Myometrial cell (primary cell): ENCODE measurements around the gene RRAD. TPM values are rescaled to one million over a fixed set of nuclear protein-coding genes. Genes with fewer than 3 reads are reported as not detected.

ENCODE experiments used
- total RNA-seq: library from RNA; depleted of rRNA; stranded (reverse); fragments of >200 nt; gene quantifications from 2 replicates; pipeline ENCODE4 v1.2.3, GENCODE V29; 2015

Gene RRAD, protein sequence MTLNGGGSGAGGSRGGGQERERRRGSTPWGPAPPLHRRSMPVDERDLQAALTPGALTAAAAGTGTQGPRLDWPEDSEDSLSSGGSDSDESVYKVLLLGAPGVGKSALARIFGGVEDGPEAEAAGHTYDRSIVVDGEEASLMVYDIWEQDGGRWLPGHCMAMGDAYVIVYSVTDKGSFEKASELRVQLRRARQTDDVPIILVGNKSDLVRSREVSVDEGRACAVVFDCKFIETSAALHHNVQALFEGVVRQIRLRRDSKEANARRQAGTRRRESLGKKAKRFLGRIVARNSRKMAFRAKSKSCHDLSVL
- 10.6 and 14.4 TPM in 2 replicates for total RNA-seq

GRCh38 chr16:66925322-66925840 is at the start of gene RRAD:
Gene RRAD (minus strand): TSS chr16:66925535. CDS start chr16:66925179, 356 bp downstream.

DNA sequence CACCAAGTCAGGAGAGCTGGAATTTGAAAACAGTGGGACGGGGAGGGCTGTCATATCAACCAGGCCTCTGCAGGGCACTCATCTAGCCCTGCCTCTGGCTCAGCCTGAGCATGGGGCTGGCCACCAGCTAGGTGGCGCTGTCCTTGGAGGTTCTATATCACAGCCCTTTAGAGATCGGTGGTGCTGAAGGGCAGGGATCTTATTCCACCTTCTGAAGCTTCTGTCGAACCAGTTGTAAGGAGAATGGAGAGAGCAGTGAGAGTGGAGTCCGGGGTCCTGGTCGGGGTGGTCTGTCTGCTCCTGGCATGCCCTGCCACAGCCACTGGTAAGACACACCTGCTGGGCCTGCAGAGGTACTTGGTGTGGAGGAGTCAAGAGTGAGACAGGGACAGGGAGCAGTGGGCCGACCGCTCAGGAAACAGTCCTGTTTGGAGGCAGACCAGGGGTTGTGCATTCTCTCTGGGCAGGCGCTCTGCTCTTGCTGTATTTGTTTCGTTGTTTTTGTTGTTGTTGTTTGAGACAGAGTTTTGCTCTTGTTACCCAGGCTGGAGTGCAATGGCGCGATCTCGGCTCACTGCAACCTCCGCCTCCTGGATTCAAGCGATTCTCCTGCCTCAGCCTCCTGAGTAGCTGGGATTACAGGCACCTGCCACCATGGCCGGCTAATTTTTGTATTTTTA is 35.9 kb upstream of the RRAD start, which contains the start of gene CES3:
TSS of gene CES3 (plus strand) at position 202 of the 680 bp plus-strand sequence. CDS start at position 244, 42 bp downstream.

GRCh38 chr16:66935314-66936011 is 10.1 kb upstream of the RRAD start, which contains the start of gene CES2:
Gene CES2 (plus strand): TSS chr16:66935516. CDS start chr16:66935636, 120 bp downstream.

GRCh38 chr16:66934138-66934838 is 9.0 kb upstream of the RRAD start, which contains the start of gene CIAO2B:
Gene CIAO2B (minus strand): TSS chr16:66934402. CDS start chr16:66934364, 38 bp downstream.

GRCh38 chr16:66918803-66919568 is 6.3 kb downstream of the RRAD start, which contains the start of gene CDH16:
Gene CDH16 (minus strand): TSS chr16:66918885. CDS start chr16:66918065, 820 bp downstream.

GRCh38 chr16:66880288-66881013 is 44.9 kb downstream of the RRAD start, which contains the start of gene PDP2:
Gene PDP2 (plus strand): TSS chr16:66880515. CDS start chr16:66884285, 3,770 bp downstream.

Other genes starting within 250 kb of the RRAD start
- gene CMTM4, start 228.8 kb downstream of the RRAD start, total RNA-seq: 8.4 and 8.7 TPM in 2 replicates
- 49.0 and 53.5 TPM in 2 replicates for gene DYNC1LI2, start 173.9 kb downstream of the RRAD start, total RNA-seq
- not detected in 2 replicates for gene TERB1, start 124.0 kb downstream of the RRAD start, total RNA-seq
- gene NAE1, start 94.6 kb downstream of the RRAD start, total RNA-seq: 68.0 and 76.9 TPM in 2 replicates
- not detected in 2 replicates for gene CA7, start 81.1 kb downstream of the RRAD start, total RNA-seq
- gene PDP2, start 45.0 kb downstream of the RRAD start, total RNA-seq: 5.3 and 10.1 TPM in 2 replicates
- gene CDH16, start 6.7 kb downstream of the RRAD start, total RNA-seq: not detected in 2 replicates
- 143 and 174 TPM in 2 replicates for gene CIAO2B, start 8.9 kb upstream of the RRAD start, total RNA-seq
- gene CES2, start 10.0 kb upstream of the RRAD start, total RNA-seq: 17.9 and 22.5 TPM in 2 replicates
- not detected in 2 replicates for gene CES3, start 35.7 kb upstream of the RRAD start, total RNA-seq
- gene CES4A, start 63.1 kb upstream of the RRAD start, total RNA-seq: 2.5 and 3.2 TPM in 2 replicates
- gene CBFB, start 103.6 kb upstream of the RRAD start, total RNA-seq: 37.2 and 62.0 TPM in 2 replicates
- gene PHAF1, start 184.4 kb upstream of the RRAD start, total RNA-seq: 13.5 and 13.8 TPM in 2 replicates
- 37.2 and 42.5 TPM in 2 replicates for gene B3GNT9, start 225.5 kb upstream of the RRAD start, total RNA-seq
- 32.9 and 33.7 TPM in 2 replicates for gene TRADD, start 234.4 kb upstream of the RRAD start, total RNA-seq
- 17.0 and 17.4 TPM in 2 replicates for gene FBXL8, start 234.4 kb upstream of the RRAD start, total RNA-seq
- 0.86 and 3.4 TPM in 2 replicates for gene HSF4, start 239.2 kb upstream of the RRAD start, total RNA-seq
- 16.7 and 22.9 TPM in 2 replicates for gene NOL3, start 245.0 kb upstream of the RRAD start, total RNA-seq